SK-N-SH treated with all-trans-retinoic acid at 6 μM for 48 hours (cell line): ENCODE data around the gene PRKAG1.

Experiments
- ATAC-seq: fragments of 200-7000 bp; cut with Tn5 transposase; 3 replicates; pipeline ENCODE4 v1.9.1; 2020; ENCODE audit warnings: mild to moderate bottlenecking, moderate library complexity
- ARNTL ChIP-seq: fragments of 450-650 bp; formaldehyde crosslinking; IDR thresholded peaks from 2 replicates; pipeline ENCODE4 v1.5.0; 2020; ENCODE audit warnings: low read depth, mild to moderate bottlenecking, moderate library complexity, borderline replicate concordance
- BACH2 ChIP-seq: fragments of 250-450 bp; sonication (Bioruptor Pico); IDR thresholded peaks from 2 replicates; pipeline ENCODE4 v1.9.0; 2021; ENCODE audit warnings: mild to moderate bottlenecking, borderline replicate concordance
- CSDC2 ChIP-seq: fragments of 250-450 bp; sonication (Bioruptor Pico); IDR thresholded peaks from 2 replicates; pipeline ENCODE4 v1.5.0; 2020; ENCODE audit warnings: mild to moderate bottlenecking, moderate library complexity
- CSRNP3 ChIP-seq: fragments of 250-450 bp; sonication (Bioruptor Pico); IDR thresholded peaks from 2 replicates; pipeline ENCODE4 v1.5.1; 2021; ENCODE audit warnings: mild to moderate bottlenecking, moderate library complexity
- SNAI2 ChIP-seq: fragments of 250-450 bp; sonication (Bioruptor Pico); IDR thresholded peaks from 2 replicates; pipeline ENCODE4 v1.5.0; 2020; ENCODE audit warnings: mild to moderate bottlenecking, moderate library complexity
- TCF4 ChIP-seq: fragments of 250-450 bp; sonication (Bioruptor Pico); IDR thresholded peaks from 2 replicates; pipeline ENCODE4 v1.8.0; 2021; ENCODE audit warnings: mild to moderate bottlenecking, moderate library complexity, borderline replicate concordance
- TOX ChIP-seq: fragments of 250-450 bp; sonication (Bioruptor Pico); IDR thresholded peaks from 2 replicates; pipeline ENCODE4 v1.8.0; 2021; ENCODE audit warnings: mild to moderate bottlenecking, moderate library complexity, borderline replicate concordance
- TSHZ2 ChIP-seq: fragments of 250-450 bp; sonication (Bioruptor Pico); IDR thresholded peaks from 2 replicates; pipeline ENCODE4 v1.5.0; 2020; ENCODE audit warnings: mild to moderate bottlenecking, moderate library complexity
- ZC3H10 ChIP-seq: fragments of 250-450 bp; sonication (Bioruptor Pico); IDR thresholded peaks from 2 replicates; pipeline ENCODE4 v1.5.1; 2021; ENCODE audit warnings: mild to moderate bottlenecking, moderate library complexity
- ZFP3 ChIP-seq: fragments of 250-450 bp; sonication (Bioruptor Pico); IDR thresholded peaks from 2 replicates; pipeline ENCODE4 v1.5.0; 2020; ENCODE audit warnings: mild to moderate bottlenecking, moderate library complexity
- ZNF565 ChIP-seq: fragments of 450-650 bp; formaldehyde crosslinking; conservative IDR thresholded peaks from 2 replicates; pipeline ENCODE4 v1.5.0; 2020; ENCODE audit warnings: low read depth, mild to moderate bottlenecking, moderate library complexity
- ZNF70 ChIP-seq: fragments of 450-650 bp; formaldehyde crosslinking; IDR thresholded peaks from 2 replicates; pipeline ENCODE4 v1.5.0; 2020; ENCODE audit warnings: mild to moderate bottlenecking, moderate library complexity
- ZNF8 ChIP-seq: fragments of 450-650 bp; formaldehyde crosslinking; IDR thresholded peaks from 2 replicates; pipeline ENCODE4 v1.5.0; 2020; ENCODE audit warnings: mild to moderate bottlenecking, moderate library complexity
- TF ChIP-seq, protein P1 (sequence below): fragments of 250-450 bp; sonication (Bioruptor Pico); IDR thresholded peaks from 2 replicates; pipeline ENCODE4 v1.8.0; 2021; ENCODE audit warnings: low read depth, mild to moderate bottlenecking, moderate library complexity, borderline replicate concordance
- TF ChIP-seq, protein P2 (sequence below): fragments of 250-450 bp; sonication (Bioruptor Pico); IDR thresholded peaks from 2 replicates; pipeline ENCODE4 v1.5.1; 2020; ENCODE audit warnings: low read depth, mild to moderate bottlenecking, moderate library complexity
- TF ChIP-seq, protein P3 (sequence below): fragments of 250-450 bp; sonication (Bioruptor Pico); IDR thresholded peaks from 2 replicates; pipeline ENCODE4 v1.8.0; 2020; ENCODE audit warnings: mild to moderate bottlenecking, moderate library complexity, borderline replicate concordance

Gene PRKAG1

GRCh38 chr12:49052451-49053208, 34.1 kb upstream of the PRKAG1 start:
- ATAC-seq, result no peak
- TF ChIP-seq, protein P1, sequence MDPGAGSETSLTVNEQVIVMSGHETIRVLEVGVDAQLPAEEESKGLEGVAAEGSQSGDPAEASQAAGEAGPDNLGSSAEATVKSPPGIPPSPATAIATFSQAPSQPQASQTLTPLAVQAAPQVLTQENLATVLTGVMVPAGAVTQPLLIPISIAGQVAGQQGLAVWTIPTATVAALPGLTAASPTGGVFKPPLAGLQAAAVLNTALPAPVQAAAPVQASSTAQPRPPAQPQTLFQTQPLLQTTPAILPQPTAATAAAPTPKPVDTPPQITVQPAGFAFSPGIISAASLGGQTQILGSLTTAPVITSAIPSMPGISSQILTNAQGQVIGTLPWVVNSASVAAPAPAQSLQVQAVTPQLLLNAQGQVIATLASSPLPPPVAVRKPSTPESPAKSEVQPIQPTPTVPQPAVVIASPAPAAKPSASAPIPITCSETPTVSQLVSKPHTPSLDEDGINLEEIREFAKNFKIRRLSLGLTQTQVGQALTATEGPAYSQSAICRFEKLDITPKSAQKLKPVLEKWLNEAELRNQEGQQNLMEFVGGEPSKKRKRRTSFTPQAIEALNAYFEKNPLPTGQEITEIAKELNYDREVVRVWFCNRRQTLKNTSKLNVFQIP (CRISPR knock-in tag), result no peak
- no peak for TF ChIP-seq BACH2
- TF ChIP-seq TSHZ2 (CRISPR knock-in tag), result no peak
- TF ChIP-seq ZNF70 (CRISPR knock-in tag), result no peak
- TF ChIP-seq ZNF8 (CRISPR knock-in tag), result no peak
- TF ChIP-seq, protein P2, sequence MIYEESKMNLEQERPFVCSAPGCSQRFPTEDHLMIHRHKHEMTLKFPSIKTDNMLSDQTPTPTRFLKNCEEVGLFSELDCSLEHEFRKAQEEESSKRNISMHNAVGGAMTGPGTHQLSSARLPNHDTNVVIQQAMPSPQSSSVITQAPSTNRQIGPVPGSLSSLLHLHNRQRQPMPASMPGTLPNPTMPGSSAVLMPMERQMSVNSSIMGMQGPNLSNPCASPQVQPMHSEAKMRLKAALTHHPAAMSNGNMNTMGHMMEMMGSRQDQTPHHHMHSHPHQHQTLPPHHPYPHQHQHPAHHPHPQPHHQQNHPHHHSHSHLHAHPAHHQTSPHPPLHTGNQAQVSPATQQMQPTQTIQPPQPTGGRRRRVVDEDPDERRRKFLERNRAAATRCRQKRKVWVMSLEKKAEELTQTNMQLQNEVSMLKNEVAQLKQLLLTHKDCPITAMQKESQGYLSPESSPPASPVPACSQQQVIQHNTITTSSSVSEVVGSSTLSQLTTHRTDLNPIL (CRISPR knock-in tag), result no peak
- no peak for TF ChIP-seq ARNTL
- no peak for TF ChIP-seq ZFP3
- no peak for TF ChIP-seq ZNF565
- no peak for TF ChIP-seq CSDC2 (CRISPR knock-in tag)
- TF ChIP-seq ZC3H10, result no peak
- no peak for TF ChIP-seq TOX
- TF ChIP-seq SNAI2 (CRISPR knock-in tag), result no peak
- TF ChIP-seq, protein P3, sequence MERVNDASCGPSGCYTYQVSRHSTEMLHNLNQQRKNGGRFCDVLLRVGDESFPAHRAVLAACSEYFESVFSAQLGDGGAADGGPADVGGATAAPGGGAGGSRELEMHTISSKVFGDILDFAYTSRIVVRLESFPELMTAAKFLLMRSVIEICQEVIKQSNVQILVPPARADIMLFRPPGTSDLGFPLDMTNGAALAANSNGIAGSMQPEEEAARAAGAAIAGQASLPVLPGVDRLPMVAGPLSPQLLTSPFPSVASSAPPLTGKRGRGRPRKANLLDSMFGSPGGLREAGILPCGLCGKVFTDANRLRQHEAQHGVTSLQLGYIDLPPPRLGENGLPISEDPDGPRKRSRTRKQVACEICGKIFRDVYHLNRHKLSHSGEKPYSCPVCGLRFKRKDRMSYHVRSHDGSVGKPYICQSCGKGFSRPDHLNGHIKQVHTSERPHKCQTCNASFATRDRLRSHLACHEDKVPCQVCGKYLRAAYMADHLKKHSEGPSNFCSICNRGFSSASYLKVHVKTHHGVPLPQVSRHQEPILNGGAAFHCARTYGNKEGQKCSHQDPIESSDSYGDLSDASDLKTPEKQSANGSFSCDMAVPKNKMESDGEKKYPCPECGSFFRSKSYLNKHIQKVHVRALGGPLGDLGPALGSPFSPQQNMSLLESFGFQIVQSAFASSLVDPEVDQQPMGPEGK, result no peak

DNA sequence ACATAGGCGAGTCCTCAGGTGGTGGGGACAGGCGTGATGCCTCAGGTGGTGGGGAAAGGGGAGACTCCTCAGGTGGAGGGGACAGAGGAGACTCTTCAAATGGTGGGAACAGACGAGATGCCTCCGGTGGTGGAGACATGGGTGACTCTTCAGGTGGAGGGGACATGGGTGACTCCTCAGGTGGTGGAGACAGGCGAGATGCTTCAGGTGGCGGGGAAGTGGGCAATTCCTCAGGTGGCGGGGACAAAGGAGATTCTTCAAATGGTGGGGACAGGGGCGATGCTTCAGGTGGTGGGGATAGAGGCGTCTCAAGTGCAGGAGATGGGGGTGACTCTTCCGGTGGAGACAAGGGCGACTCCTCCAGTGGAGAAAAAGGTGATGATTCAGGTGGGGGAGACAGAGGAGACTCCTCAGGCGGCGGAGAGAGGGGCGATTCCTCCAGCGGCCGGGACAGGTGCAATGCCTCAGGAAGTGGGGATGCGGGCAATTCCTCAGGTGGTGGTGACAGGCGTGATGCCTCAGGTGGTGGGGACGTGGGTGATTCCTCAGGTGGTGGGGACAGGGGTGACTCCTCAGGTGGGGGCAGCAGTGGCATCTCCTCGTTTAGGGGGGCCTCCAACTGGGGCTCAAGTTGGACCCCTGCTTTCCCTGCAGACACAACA, 33.3 kb upstream of the PRKAG1 start:
- TF ChIP-seq BACH2, result no peak
- no peak for TF ChIP-seq ZFP3
- TF ChIP-seq, protein P3, result no peak
- no peak for TF ChIP-seq CSDC2 (CRISPR knock-in tag)
- TF ChIP-seq TCF4 (CRISPR knock-in tag), result no peak
- TF ChIP-seq, protein P1 (CRISPR knock-in tag), result no peak
- no peak for ATAC-seq

DNA sequence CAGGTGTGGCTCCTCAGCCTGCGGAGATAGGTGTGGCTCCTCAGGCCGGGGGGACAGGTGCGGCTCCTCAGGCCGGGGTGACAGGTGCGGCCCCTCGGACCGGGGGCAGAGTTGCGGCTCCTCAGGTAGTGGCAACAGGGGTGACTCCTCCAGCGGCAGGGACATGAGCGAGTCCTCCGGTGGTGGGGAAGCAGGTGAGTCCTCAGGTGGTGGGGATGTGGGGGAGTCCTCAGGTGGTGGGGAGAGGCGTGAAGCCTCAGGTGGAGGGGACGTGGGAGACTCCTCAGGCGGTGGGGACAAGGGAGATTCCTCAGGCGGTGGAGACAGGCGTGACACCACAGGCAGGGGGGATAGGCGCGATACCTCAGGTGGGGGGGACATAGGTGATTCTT, 32.8 kb upstream of the PRKAG1 start:
- TF ChIP-seq ZNF565, result no peak
- no peak for TF ChIP-seq TSHZ2 (CRISPR knock-in tag)
- no peak for TF ChIP-seq CSRNP3 (CRISPR knock-in tag)
- TF ChIP-seq, protein P2 (CRISPR knock-in tag), result no peak
- no peak for ATAC-seq
